ENCODE data around the gene ZDHHC20. TPM values are rescaled to one million over a fixed set of nuclear protein-coding genes. Genes with fewer than 3 reads are reported as not detected.
"Not testable (repeated sequence)": the region's sequence is repeated elsewhere in the genome, so short reads cannot be mapped to it uniquely, and the experiment has no call there.

ZDHHC20 gene
- total RNA-seq, 1 donor from 2014 or later: 64.0 TPM

DNA sequence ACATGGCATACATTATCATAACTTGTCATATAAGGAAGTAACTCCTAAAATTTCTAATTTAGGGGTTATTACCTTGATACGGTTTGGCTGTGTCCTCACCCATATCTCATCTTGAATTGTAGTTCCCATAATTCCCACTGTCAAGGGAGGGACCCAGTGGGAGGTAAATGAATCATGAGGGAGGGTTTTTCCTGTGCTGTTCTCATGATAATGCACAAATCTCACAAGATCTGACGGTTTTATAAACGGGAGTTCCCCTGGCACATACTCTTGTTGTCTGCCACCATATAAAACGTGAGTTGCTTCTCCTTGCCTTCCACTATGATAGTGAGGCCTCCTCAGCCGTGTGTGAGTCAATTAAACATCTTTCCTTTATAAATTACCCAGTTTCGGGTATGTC is 76.0 kb downstream of the ZDHHC20 start:
- DNase-seq (ENCODE audit: low spot score): no peak
- H3K27me3 Mint-ChIP-seq (ENCODE audit: low read depth): no peaks in the 10 kb centered on the region
- TF ChIP-seq, protein P1, sequence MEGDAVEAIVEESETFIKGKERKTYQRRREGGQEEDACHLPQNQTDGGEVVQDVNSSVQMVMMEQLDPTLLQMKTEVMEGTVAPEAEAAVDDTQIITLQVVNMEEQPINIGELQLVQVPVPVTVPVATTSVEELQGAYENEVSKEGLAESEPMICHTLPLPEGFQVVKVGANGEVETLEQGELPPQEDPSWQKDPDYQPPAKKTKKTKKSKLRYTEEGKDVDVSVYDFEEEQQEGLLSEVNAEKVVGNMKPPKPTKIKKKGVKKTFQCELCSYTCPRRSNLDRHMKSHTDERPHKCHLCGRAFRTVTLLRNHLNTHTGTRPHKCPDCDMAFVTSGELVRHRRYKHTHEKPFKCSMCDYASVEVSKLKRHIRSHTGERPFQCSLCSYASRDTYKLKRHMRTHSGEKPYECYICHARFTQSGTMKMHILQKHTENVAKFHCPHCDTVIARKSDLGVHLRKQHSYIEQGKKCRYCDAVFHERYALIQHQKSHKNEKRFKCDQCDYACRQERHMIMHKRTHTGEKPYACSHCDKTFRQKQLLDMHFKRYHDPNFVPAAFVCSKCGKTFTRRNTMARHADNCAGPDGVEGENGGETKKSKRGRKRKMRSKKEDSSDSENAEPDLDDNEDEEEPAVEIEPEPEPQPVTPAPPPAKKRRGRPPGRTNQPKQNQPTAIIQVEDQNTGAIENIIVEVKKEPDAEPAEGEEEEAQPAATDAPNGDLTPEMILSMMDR (IDR thresholded peaks at IDR 0.05): no peak
- no peak overlapping the region for H3K27ac Mint-ChIP-seq (ENCODE audit: unreplicated experiment)
- peaks cover 29% of the 10 kb centered on the region for H3K36me3 Mint-ChIP-seq (ENCODE audit: low read depth)
- no peak overlapping the region for H3K4me3 Mint-ChIP-seq (ENCODE audit: unreplicated experiment)
- H3K4me1 Mint-ChIP-seq (ENCODE audit: low read depth): no peaks in the 10 kb centered on the region
- peaks cover 13% of the 10 kb centered on the region for H3K9me3 Mint-ChIP-seq (ENCODE audit: low read depth)

DNA sequence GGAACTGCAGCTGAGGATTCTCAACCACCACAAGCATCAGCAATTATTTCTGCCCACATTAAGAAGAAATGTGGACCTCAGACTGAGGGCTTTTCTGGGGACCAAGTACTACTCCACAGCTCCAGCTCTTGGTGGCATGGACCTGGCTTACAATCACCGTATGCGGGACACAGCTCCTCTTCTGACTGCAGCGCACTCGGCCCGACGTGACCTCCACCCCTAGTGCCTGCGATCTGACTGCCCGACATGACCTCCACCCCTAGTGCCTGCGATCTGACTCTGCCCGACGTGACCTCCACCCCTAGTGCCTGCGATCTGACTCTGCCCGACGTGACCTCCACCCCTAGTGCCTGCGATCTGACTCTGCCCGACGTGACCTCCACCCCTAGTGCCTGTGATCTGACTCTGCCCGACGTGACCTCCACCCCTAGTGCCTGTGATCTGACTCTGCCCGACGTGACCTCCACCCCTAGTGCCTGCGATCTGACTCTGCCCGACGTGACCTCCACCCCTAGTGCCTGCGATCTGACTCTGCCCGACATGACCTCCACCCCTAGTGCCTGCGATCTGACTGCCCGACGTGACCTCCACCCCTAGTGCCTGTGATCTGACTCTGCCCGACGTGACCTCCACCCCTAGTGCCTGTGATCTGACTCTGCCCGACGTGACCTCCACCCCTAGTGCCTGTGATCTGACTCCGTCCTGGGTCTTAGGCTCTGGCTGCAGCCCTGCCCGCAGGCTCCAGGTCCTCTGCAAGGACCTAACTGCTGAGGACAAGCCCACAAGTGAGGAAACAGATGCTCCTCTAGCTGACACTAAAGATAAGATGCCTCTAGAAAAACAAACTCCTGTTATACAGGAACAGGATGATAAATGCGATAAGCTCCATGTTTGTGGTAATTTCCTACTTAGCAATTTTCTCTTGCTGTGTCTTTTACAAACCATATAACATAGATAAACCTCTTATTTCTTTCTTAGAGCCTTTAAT is 81.8 kb downstream of the ZDHHC20 start:
- H3K4me3 Mint-ChIP-seq (ENCODE audit: unreplicated experiment); DNase-seq (ENCODE audit: low spot score); H3K27ac Mint-ChIP-seq (ENCODE audit: unreplicated experiment); H3K27me3 Mint-ChIP-seq (ENCODE audit: low read depth); H3K4me1 Mint-ChIP-seq (ENCODE audit: low read depth); H3K9me3 Mint-ChIP-seq (ENCODE audit: low read depth): not testable (repeated sequence)
- H3K36me3 Mint-ChIP-seq (ENCODE audit: low read depth): peaks cover 12% of the 10 kb centered on the region

- TF ChIP-seq, protein P1 (IDR thresholded peaks at IDR 0.05): no peak
Observed at GRCh38 chr13:21372530-21372929, 86.6 kb downstream of the ZDHHC20 start.

DNA sequence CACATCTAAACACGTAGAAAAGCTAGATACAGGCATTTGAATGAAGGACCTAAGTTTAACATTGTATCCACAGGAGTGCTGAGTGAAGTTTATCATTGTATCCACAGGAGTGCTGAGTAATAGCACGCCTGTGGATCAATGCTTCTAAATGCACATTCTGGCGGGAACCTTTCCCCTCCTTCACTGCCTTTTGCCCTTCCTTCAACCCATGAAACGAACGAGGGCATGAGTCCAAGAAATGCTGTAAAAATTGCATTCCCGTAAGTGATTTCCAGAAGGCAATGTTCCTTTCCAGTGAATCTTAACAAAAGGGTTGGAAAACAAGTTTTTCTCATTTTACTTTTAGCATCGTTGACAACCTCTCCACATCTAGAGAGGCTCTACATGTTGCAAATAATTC is 88.1 kb downstream of the ZDHHC20 start:
- DNase-seq (ENCODE audit: low spot score): no peak
- H3K27me3 Mint-ChIP-seq (ENCODE audit: low read depth): no peaks in the 10 kb centered on the region
- peaks cover 3% of the 10 kb centered on the region for H3K36me3 Mint-ChIP-seq (ENCODE audit: low read depth)
- H3K27ac Mint-ChIP-seq (ENCODE audit: unreplicated experiment): no peak overlapping the region
- TF ChIP-seq, protein P1 (IDR thresholded peaks at IDR 0.05): no peak
- no peak overlapping the region for H3K4me3 Mint-ChIP-seq (ENCODE audit: unreplicated experiment)
- H3K4me1 Mint-ChIP-seq (ENCODE audit: low read depth): no peaks in the 10 kb centered on the region
- H3K9me3 Mint-ChIP-seq (ENCODE audit: low read depth): no peaks in the 10 kb centered on the region

More at GRCh38 chr13:21372530-21372929, 86.6 kb downstream of the ZDHHC20 start:
- Mint-ChIP-seq H3K4me1 (ENCODE audit: low read depth) (no peaks in the 10 kb centered on the region), H3K27me3 (ENCODE audit: low read depth) (no peaks in the 10 kb centered on the region), H3K36me3 (ENCODE audit: low read depth) (peaks cover 4% of the 10 kb centered on the region), H3K27ac (ENCODE audit: unreplicated experiment) (no peak overlapping the region), H3K4me3 (ENCODE audit: unreplicated experiment) (no peak overlapping the region), H3K9me3 (ENCODE audit: low read depth) (no peaks in the 10 kb centered on the region)
- no peak for DNase-seq (ENCODE audit: low spot score)

- no peaks in the 10 kb centered on the region for H3K4me1 Mint-ChIP-seq (ENCODE audit: low read depth)
- peaks cover 17% of the 10 kb centered on the region for H3K9me3 Mint-ChIP-seq (ENCODE audit: low read depth)
- no peaks in the 10 kb centered on the region for H3K27me3 Mint-ChIP-seq (ENCODE audit: low read depth)
- TF ChIP-seq, protein P1 (IDR thresholded peaks at IDR 0.05): no peak
- no peak overlapping the region for H3K4me3 Mint-ChIP-seq (ENCODE audit: unreplicated experiment)
- no peaks in the 10 kb centered on the region for H3K36me3 Mint-ChIP-seq (ENCODE audit: low read depth)
- no peak overlapping the region for H3K27ac Mint-ChIP-seq (ENCODE audit: unreplicated experiment)
- no peak for DNase-seq (ENCODE audit: low spot score)
Observed at GRCh38 chr13:21365574-21365973, 93.5 kb downstream of the ZDHHC20 start.
